GM12873 (cell line): ENCODE data around the gene IZUMO1.

ENCODE experiments used
- CTCF ChIP-seq: IDR thresholded peaks from 2 replicates; pipeline ENCODE4 v1.5.1; 2012; ENCODE audit warnings: low read depth, mild to moderate bottlenecking, moderate library complexity, low read length, control low read depth; ENCODE audit not compliant: insufficient read depth; ENCODE audit errors: missing control alignments

The IZUMO1 gene

GRCh38 chr19:48760504-48761205 lies 13.9 kb upstream of the IZUMO1 start:
- no peak for TF ChIP-seq CTCF

GRCh38 chr19:48757741-48758144 lies 11.0 kb upstream of the IZUMO1 start:
- TF ChIP-seq CTCF = no peak

DNA sequence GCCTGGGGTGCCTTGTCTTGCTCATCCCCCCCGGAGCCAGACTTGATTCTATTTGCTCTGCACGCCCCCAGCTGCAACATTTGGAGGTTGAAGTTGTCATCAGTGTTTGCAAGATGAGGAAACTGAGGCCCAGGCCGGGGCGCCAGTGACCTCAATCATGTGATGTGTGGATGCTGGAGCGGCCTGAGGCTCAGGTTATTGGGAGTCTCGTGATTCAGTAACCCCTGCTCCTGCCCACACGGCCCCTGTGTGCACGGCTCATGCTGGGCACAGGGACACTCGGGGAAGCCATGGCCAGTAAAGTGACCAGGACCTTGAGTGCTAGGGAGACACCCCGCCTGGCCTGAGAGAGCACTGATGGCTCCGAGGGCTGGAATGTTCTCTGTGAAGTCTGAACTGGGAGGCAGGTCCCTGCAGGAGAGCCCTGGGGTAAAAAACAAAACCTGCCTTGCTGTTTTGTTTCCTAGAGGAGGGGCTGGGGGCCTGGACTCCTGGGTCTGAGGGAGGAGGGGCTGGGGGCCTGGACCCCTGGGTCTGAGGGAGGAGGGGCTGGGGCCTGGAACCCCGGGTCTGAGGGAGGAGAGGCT lies 10.5 kb upstream of the IZUMO1 start:
- TF ChIP-seq CTCF = no peak

DNA sequence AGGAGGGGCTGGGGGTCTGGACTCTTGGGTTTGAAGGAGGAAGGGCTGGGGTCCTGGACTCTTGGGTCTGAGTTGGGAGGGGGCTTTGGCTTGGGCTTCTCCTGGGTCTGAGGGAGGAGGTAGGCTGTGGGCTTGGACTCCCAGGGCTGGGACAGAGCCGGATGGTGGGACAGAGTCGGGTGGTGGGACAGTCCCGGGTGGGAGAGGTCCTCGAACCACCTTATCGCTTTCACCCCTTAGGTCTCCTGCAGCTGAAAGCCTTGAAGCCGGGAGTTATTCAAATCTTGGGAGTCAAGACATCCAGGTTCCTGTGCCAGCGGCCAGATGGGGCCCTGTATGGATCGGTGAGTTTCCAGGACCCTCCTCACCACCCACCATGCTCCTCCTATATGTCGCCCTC lies 10.0 kb upstream of the IZUMO1 start:
- TF ChIP-seq CTCF = no peak

DNA sequence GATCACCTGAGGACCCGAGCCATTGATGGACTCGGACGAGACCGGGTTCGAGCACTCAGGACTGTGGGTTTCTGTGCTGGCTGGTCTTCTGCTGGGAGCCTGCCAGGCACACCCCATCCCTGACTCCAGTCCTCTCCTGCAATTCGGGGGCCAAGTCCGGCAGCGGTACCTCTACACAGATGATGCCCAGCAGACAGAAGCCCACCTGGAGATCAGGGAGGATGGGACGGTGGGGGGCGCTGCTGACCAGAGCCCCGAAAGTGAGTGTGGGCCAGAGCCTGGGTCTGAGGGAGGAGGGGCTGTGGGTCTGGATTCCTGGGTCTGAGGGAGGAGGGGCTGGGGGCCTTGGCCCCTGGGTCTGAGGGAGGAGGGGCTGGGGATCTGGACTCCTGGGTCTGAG lies 9.5 kb upstream of the IZUMO1 start:
- no peak for TF ChIP-seq CTCF

- no peak for TF ChIP-seq CTCF
Observed at GRCh38 chr19:48755787-48756186, 9.1 kb upstream of the IZUMO1 start.

DNA sequence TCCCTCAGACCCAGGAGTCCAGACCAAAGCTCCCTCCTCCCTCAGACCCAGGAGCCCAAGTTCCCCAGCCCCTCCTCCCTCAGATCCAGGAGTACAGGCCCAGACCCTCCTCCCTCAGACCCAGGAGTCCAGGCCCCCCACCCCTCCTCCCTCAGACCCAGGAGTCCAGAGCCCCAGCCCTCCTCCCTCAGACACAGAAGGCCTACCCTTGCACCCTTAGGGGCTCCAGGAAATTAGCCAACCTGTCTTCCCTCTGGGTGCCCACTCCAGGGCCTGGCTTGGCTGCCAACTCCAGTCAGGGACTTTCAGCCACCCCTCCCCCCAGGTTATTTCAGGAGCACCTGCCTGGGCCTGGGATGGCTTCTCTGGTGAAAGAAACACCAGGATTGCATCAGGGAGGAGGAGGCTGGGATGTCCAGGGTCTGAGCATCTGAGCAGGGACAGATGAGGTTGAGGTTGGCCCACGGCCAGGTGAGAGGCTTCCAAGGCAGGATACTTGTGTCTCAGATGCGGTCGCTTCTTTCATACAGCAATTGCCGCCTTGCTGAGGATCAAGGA lies 8.5 kb upstream of the IZUMO1 start, which contains the start of gene FGF21:
Gene FGF21 (plus strand): TSS at position 441 of the 558 bp plus-strand sequence. CDS start 713 bp downstream, outside the sequence.
- TF ChIP-seq CTCF = no peak
